Astrocyte (in vitro differentiated cells and primary cell): ENCODE data around the gene ATP10A. TPM values are rescaled to one million over a fixed set of nuclear protein-coding genes. Genes with fewer than 3 reads are reported as not detected.

Experiments used
- DNase-seq: peaks from one replicate; pipeline ENCODE4 v3.0.0-alpha.2; 2010; ENCODE audit warnings: low read depth
- FAIRE-seq: peaks from 2 replicates; lab custom pipeline; 2011; peaks lifted over from hg19 to GRCh38; lab: Jason Lieb, UNC
- H2AFZ ChIP-seq: 2 replicates; pipeline ENCODE4 v1.6.0; 2012; ENCODE audit warnings: low read depth, low read length, inconsistent platforms
- H3K27ac ChIP-seq: 2 replicates; pipeline ENCODE4 v1.5.1; 2011; ENCODE audit warnings: low read depth, low read length, inconsistent platforms
- H3K27me3 ChIP-seq: 2 replicates; pipeline ENCODE4 v1.6.0; 2011; ENCODE audit warnings: low read length, inconsistent platforms; ENCODE audit not compliant: insufficient read depth
- H3K36me3 ChIP-seq: 2 replicates; pipeline ENCODE4 v1.5.1; 2011; ENCODE audit warnings: low read length, inconsistent platforms; ENCODE audit not compliant: insufficient read depth
- H3K4me1 ChIP-seq: 2 replicates; pipeline ENCODE4 v1.5.1; 2011; ENCODE audit warnings: low read length, inconsistent platforms; ENCODE audit not compliant: insufficient read depth
- H3K4me2 ChIP-seq: 2 replicates; pipeline ENCODE4 v1.6.0; 2012; ENCODE audit warnings: low read length, inconsistent platforms
- H3K4me3 ChIP-seq: 2 replicates; pipeline ENCODE4 v1.5.1; 2011; ENCODE audit warnings: low read depth, mild to moderate bottlenecking, low read length, inconsistent platforms; ENCODE audit not compliant: insufficient read depth
- H3K79me2 ChIP-seq: 2 replicates; pipeline ENCODE4 v1.6.0; 2012; ENCODE audit warnings: mild to moderate bottlenecking, low read length, inconsistent platforms; ENCODE audit not compliant: insufficient read depth
- H3K9ac ChIP-seq: 2 replicates; pipeline ENCODE4 v1.6.0; 2012; ENCODE audit warnings: mild to moderate bottlenecking, low read length, inconsistent platforms
- H3K9me3 ChIP-seq: 2 replicates; pipeline ENCODE4 v1.5.1; 2012; ENCODE audit warnings: low read depth, mild to moderate bottlenecking, low read length, inconsistent platforms; ENCODE audit not compliant: insufficient read depth
- H4K20me1 ChIP-seq: 2 replicates; pipeline ENCODE4 v1.6.0; 2012; ENCODE audit warnings: low read length, inconsistent platforms; ENCODE audit not compliant: insufficient read depth
- H3K27ac Mint-ChIP-seq: one replicate; pipeline ENCODE4 v1.8.0; 2021; ENCODE audit warnings: mild to moderate bottlenecking, mixed read lengths; ENCODE audit not compliant: unreplicated experiment
- H3K27me3 Mint-ChIP-seq: one replicate; pipeline ENCODE4 v1.8.0; 2021; ENCODE audit warnings: low read depth, mixed read lengths; ENCODE audit not compliant: unreplicated experiment
- H3K36me3 Mint-ChIP-seq: one replicate; pipeline ENCODE4 v1.8.0; 2021; ENCODE audit warnings: low read depth, mixed read lengths; ENCODE audit not compliant: unreplicated experiment
- H3K4me1 Mint-ChIP-seq: one replicate; pipeline ENCODE4 v1.8.0; 2021; ENCODE audit warnings: low read depth, mixed read lengths; ENCODE audit not compliant: unreplicated experiment
- H3K4me3 Mint-ChIP-seq: one replicate; pipeline ENCODE4 v1.8.0; 2021; ENCODE audit warnings: mild to moderate bottlenecking, moderate library complexity, mixed read lengths; ENCODE audit not compliant: unreplicated experiment
- H3K9me3 Mint-ChIP-seq: one replicate; pipeline ENCODE4 v1.8.0; 2021; ENCODE audit warnings: mild to moderate bottlenecking, mixed read lengths; ENCODE audit not compliant: unreplicated experiment
- CTCF ChIP-seq: IDR thresholded peaks from 2 replicates; pipeline ENCODE4 v1.5.1; 2011; ENCODE audit warnings: low read depth, mild to moderate bottlenecking, inconsistent platforms, low read length, moderate library complexity; ENCODE audit not compliant: insufficient read depth
- EZH2 ChIP-seq: IDR thresholded peaks from 2 replicates; pipeline ENCODE4 v1.6.1; 2012; ENCODE audit warnings: mild to moderate bottlenecking, low read length, inconsistent platforms; ENCODE audit not compliant: insufficient read depth
- total RNA-seq: library from RNA; stranded (reverse); gene quantifications from 2 replicates; pipeline ENCODE4 v1.2.1, GENCODE V29; 2021

ATP10A gene
- total RNA-seq, 1 donor from 2014 or later: 21.1 TPM

GRCh38 chr15:25897658-25898057 lies 34.5 kb upstream of the ATP10A start:
- no peak overlapping the region for H3K27ac Mint-ChIP-seq
- H3K4me3 Mint-ChIP-seq: no peak overlapping the region
- H3K27ac ChIP-seq: no peak overlapping the region
- no peak overlapping the region for H3K4me3 ChIP-seq
- H3K4me1 Mint-ChIP-seq: peaks cover 12% of the 10 kb centered on the region
- peaks cover 3% of the 10 kb centered on the region for H3K27me3 Mint-ChIP-seq
- H2AFZ ChIP-seq: no peak overlapping the region
- H4K20me1 ChIP-seq: no peaks in the 10 kb centered on the region
- H3K9ac ChIP-seq: no peak overlapping the region
- no peaks in the 10 kb centered on the region for H3K79me2 ChIP-seq
- no peaks in the 10 kb centered on the region for H3K9me3 Mint-ChIP-seq
- H3K27me3 ChIP-seq: no peaks in the 10 kb centered on the region
- peaks cover 2% of the 10 kb centered on the region for H3K4me1 ChIP-seq
- no peak overlapping the region for H3K4me2 ChIP-seq
- H3K36me3 ChIP-seq: no peaks in the 10 kb centered on the region
- H3K9me3 ChIP-seq: no peaks in the 10 kb centered on the region
- H3K36me3 Mint-ChIP-seq: no peaks in the 10 kb centered on the region
- TF ChIP-seq EZH2 (no peak), CTCF (no peak)
- no peak for FAIRE-seq
- no peak for DNase-seq

- no peaks in the 10 kb centered on the region for H3K9me3 Mint-ChIP-seq
- H3K27ac Mint-ChIP-seq: peak overlapping the region; percentile 23
- Histone ChIP-seq H3K4me1 (peaks cover 7% of the 10 kb centered on the region), H3K79me2 (no peaks in the 10 kb centered on the region), H3K9me3 (no peaks in the 10 kb centered on the region), H3K27me3 (no peaks in the 10 kb centered on the region), H3K36me3 (no peaks in the 10 kb centered on the region), H3K9ac (no peak overlapping the region), H3K4me2 (no peak overlapping the region), H2AFZ (no peak overlapping the region), H3K27ac (no peak overlapping the region), H3K4me3 (no peak overlapping the region), H4K20me1 (no peaks in the 10 kb centered on the region)
- H3K4me1 Mint-ChIP-seq: peaks cover 16% of the 10 kb centered on the region
- peaks cover 3% of the 10 kb centered on the region for H3K27me3 Mint-ChIP-seq
- no peak overlapping the region for H3K4me3 Mint-ChIP-seq
- no peaks in the 10 kb centered on the region for H3K36me3 Mint-ChIP-seq
- DNase-seq (no peak), FAIRE-seq (peak; percentile 26)
- no peak for TF ChIP-seq CTCF
- no peak for TF ChIP-seq EZH2
Observed at GRCh38 chr15:25894371-25894902, 31.3 kb upstream of the ATP10A start.

- no peak overlapping the region for H3K4me2 ChIP-seq
- H3K9me3 ChIP-seq: no peaks in the 10 kb centered on the region
- H3K79me2 ChIP-seq: no peaks in the 10 kb centered on the region
- H3K27me3 ChIP-seq: no peaks in the 10 kb centered on the region
- no peaks in the 10 kb centered on the region for H3K36me3 Mint-ChIP-seq
- no peak for TF ChIP-seq EZH2
- H3K27ac ChIP-seq: no peak overlapping the region
- FAIRE-seq (no peak), DNase-seq (no peak)
- no peaks in the 10 kb centered on the region for H3K9me3 Mint-ChIP-seq
- H4K20me1 ChIP-seq: no peaks in the 10 kb centered on the region
- H2AFZ ChIP-seq: no peak overlapping the region
- peaks cover 3% of the 10 kb centered on the region for H3K27me3 Mint-ChIP-seq
- no peak overlapping the region for H3K27ac Mint-ChIP-seq
- peaks cover 16% of the 10 kb centered on the region for H3K4me1 Mint-ChIP-seq
- no peak overlapping the region for H3K4me3 Mint-ChIP-seq
- H3K36me3 ChIP-seq: no peaks in the 10 kb centered on the region
- H3K4me1 ChIP-seq: peaks cover 7% of the 10 kb centered on the region
- no peak overlapping the region for H3K9ac ChIP-seq
- H3K4me3 ChIP-seq: no peak overlapping the region
Observed at GRCh38 chr15:25893596-25893995, 30.5 kb upstream of the ATP10A start.
